Hematopoietic multipotent progenitor cell treated with erythropoietin and hydrocortisone succinate and interleukin-3 and kit ligand, for 4 days (in vitro differentiated cells): Measurements from ENCODE around the gene GALNT9.
"Not testable (repeated sequence)": the region's sequence is repeated elsewhere in the genome, so short reads cannot be mapped to it uniquely, and the experiment has no call there.

Source experiments
- DNase-seq: peaks from one replicate; pipeline ENCODE4 v3.0.0-alpha.2; 2015

GALNT9 gene

DNA sequence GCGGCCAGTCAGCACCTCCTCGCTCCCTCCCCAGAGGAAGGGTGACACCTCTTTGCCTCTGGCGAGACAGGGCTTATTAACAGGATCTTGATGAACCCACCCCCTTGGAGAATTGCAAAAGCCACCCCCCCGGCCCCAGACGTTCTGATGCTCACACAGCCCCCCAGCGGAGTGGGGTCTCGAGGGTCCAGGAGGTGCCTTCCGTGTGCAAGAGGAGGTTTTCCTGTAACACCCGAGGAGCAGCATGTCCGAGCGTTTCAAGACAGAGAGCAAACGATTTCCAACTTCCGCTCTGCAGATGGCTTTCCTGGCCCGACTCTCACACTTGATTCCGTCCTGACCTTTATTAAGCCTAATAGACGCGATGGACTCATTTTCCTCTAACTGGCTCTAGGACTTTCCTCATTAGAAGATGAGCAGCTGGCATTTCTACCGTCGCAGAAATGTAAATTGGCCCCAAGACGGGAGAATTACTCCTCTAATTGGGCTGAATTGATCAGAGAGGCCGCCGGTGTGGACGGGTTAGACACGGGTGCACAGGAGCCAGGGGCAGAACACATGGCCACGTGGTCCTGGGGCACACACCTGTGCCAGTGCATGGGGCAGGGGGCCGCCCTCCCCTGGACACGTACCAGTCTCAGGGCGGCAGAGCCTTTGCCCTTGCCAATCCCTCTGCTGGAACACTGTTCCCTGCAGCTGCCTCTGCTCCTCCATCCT, 100.8 kb downstream of the GALNT9 start:
- DNase-seq, result no peak

DNA sequence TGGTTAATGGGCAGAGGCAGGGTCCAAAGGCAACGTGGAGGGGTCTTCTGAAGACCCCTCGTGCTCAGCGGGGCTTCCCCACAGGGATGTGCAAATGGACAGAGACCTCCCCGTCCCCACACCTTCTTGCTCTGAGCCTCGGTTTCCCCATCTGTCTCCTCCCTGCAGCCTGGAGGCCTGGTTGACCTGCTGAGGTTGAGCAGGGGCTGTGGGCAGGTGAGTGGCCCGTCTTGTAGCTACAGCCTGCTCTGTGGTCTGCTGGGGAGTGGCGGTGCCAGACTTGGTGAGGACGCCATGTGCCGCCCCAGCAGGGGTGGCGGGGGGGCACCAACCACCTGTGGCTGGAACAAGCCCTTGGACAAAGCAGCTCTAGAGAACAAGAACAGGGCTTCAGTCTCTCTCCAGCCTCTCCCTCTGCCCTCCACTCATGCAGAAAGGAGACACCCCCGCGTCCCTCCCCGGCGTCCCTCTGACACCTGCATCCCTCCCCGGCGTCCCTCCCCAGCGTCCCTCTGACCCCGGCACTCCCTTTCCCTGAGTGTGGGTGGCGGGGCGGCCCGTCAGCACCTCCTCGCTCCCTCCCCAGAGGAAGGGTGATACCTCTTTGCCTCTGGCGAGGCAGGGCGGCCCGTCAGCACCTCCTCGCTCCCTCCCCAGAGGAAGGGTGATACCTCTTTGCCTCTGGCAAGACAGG, 101.5 kb downstream of the GALNT9 start:
- DNase-seq, result no peak

- no peak for DNase-seq
Measured at GRCh38 chr12:132227118-132227517, 102.3 kb downstream of the GALNT9 start.

DNA sequence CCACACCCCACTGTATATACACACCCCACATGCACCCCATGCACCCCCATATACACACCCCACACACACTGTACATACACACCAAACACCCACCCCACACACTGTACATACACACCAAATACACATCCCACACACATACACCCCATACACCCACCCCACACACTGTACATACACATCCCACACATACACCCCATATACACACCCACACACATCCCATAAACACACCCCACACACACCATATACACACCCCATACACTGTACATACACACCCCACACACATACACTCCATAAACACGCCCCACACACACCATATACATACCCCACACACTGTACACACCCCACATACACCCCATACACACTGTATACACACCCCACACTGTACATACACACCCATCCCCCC, 102.8 kb downstream of the GALNT9 start:
- DNase-seq, result no peak

GRCh38 chr12:132225214-132225613, 104.2 kb downstream of the GALNT9 start:
- DNase-seq, result no peak

DNA sequence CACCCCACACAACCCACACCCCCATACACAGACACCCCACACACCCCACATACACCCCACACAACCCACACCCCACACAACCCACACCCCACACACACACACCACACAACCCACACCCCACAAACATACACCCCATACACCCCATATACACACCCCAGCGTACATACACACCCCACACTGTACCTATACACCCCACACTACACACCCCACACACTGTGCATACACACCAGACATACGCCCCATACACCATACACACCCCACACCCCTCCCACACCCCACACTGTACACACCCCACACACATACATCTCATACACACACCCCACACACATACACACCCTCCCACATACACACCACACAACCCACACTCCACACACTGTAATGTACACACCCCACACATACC, 104.9 kb downstream of the GALNT9 start:
- no peak for DNase-seq

DNA sequence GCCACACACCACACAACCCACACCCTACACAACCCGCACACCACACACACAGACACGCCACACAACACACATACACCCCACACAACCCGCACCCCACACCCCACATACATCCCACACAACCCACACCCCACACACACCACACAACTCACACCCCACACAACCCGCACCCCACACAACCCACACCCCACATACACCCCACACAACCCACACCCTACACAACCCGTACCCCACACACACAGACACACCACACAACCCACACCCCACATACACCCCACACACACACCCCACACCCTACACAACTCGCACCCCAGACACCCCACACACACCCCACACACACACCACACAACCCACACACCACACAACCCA, 106.6 kb downstream of the GALNT9 start:
- DNase-seq, result no peak

- peak; percentile 81 for DNase-seq
Measured at GRCh38 chr12:132222096-132222807, 107.1 kb downstream of the GALNT9 start.

DNA sequence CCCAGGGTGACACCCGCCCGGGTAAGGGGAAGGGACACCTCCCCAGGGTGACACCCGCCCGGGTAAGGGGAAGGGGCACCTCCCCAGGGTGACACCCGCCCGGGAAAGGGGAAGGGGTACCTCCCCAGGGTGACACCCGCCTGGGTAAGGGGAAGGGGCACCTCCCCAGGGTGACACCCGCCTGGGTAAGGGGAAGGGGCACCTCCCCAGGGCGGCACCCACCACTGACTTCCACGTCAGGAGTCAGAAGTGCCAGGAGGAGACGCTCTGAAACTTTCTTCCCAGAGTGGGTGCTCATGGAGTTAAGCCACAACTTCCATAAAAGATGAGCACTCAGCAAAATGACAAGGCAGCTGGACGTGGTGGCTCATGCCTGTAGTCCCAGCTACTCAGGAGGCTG, 109.6 kb downstream of the GALNT9 start:
- DNase-seq, result not testable (repeated sequence)

GRCh38 chr12:132219323-132219722, 110.1 kb downstream of the GALNT9 start:
- DNase-seq, result no peak

- peak; percentile 56 for DNase-seq
Measured at GRCh38 chr12:132218915-132219314, 110.5 kb downstream of the GALNT9 start.

GRCh38 chr12:132218527-132218875, 110.9 kb downstream of the GALNT9 start:
- DNase-seq, result no peak

GRCh38 chr12:132217800-132218526, 111.4 kb downstream of the GALNT9 start:
- DNase-seq, result no peak

DNA sequence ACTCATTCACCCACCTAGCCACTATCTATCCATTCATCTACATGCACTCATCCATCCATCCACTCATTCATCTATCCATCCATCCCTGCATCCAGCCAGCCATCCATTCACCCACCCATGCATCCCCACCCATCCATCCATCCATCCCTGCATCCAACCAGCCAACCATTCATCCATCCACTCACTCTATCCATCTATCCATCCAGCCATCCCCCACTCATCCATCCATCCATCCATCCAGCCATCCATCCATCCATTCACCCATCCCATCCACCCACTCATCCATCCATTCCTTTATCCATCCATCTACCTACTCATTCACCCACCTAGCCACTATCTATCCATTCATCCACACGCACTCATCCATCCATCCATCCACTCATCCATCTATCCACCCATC, 112.0 kb downstream of the GALNT9 start:
- DNase-seq, result no peak

GRCh38 chr12:132216354-132216987, 112.9 kb downstream of the GALNT9 start:
- no peak for DNase-seq

- DNase-seq, result no peak
Measured at GRCh38 chr12:132215299-132215989, 113.9 kb downstream of the GALNT9 start.

- no peak for DNase-seq
Measured at GRCh38 chr12:132214891-132215290, 114.5 kb downstream of the GALNT9 start.

DNA sequence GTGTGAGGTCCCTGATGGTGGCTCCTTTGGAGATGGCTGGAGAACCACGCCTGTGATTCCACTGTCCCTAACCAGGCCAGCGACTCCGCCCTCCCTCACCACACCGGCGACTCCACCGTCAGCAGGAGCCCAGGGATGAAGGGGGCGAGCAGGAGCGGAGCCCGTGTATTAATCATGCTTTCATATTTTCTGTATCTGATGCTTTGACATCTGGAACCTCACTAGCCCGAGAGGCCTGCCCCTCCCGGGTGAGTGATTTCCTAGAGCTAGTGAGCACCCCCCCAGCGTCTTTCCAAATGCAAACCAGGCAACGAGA, 115.3 kb downstream of the GALNT9 start:
- no peak for DNase-seq

DNA sequence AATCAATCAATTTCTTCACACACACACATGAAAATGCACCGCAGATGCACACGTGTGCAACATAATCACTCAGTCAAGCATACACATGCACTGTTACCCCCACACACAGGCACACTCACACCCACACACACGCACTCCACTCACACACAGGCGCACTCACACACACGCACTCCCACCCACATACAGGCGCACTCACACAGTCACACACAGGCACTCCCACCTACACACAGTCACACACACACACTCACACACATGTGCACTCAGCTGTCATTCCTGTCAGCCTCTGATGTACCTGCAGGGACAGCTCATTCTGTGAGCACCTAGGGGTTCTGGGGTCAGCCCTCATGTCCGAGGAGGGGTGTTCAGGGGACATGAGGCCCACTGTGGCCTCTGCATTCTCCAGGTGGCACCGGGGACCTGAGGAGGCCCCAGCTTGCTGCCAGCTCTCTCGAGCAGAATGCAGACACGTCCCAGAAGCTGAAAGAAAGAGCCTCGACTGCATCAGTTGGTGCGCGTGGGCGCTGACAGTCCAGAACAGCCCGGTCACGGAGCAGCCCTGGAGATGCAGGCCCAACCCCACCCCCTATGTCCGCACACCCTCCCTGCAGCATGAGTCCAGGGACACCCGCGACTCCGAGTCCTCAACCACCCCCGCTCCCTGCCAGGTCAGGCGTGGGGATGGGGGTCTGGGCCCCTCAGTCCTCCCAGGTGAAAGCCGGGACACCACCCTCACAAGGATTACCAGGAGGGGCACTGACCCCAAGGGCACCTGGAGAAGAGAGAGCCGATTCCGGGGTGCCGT, 115.8 kb downstream of the GALNT9 start:
- DNase-seq, result no peak

DNA sequence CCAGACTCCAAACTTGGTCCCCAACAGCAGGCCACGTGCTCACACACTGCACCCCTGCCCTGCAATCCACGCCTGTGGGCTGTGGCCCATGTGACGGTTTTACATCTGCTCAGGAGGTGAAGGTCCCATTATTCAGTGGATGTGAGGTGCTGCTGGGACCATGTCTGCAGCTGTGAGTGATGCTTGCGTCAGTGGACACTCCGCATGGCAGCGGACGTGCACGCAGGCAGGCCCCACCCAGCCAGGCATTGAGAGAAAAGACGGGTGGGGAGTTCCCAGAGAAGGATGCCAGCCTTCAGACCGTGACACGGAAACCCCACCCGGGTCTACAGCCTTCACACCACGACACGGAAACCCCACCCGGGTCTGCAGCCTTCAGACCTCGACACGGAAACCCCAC, 117.6 kb downstream of the GALNT9 start:
- no peak for DNase-seq

DNA sequence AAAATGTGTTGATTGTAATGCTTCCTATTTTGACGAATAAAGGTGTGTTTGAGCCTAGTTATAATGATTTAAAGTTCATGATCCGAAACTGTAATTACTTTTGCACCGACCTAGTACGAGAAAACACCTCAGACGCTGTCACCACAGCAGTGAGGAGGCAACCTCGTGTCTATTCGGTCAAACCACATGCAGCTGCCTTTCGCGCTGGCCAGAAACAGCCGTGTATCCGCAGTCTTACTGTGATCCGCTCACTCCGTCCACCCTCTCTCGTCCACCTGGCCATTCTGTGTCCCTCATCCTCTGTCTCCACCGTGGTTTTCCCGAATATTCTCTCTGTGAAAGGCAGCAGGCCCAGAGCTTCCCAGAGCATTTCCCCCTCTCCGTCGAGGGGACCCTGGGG, 118.1 kb downstream of the GALNT9 start:
- no peak for DNase-seq
